HG03175 (cell line): ENCODE data around the gene MAST3.

Experiments
- ATAC-seq: cut with Tn5 transposase; IDR thresholded peaks from one replicate; pipeline ENCODE4 v1.9.1; 2021; ENCODE audit warnings: mild to moderate bottlenecking, moderate library complexity; ENCODE audit not compliant: unreplicated experiment

Gene MAST3

GRCh38 chr19:18174983-18175382 lies 77.4 kb downstream of the MAST3 start:
- no peak for ATAC-seq

- ATAC-seq = no peak
Observed at GRCh38 chr19:18176367-18177310, 79.1 kb downstream of the MAST3 start.

GRCh38 chr19:18179957-18180356 lies 82.4 kb downstream of the MAST3 start:
- no peak for ATAC-seq

GRCh38 chr19:18183529-18183928 lies 86.0 kb downstream of the MAST3 start:
- no peak for ATAC-seq

DNA sequence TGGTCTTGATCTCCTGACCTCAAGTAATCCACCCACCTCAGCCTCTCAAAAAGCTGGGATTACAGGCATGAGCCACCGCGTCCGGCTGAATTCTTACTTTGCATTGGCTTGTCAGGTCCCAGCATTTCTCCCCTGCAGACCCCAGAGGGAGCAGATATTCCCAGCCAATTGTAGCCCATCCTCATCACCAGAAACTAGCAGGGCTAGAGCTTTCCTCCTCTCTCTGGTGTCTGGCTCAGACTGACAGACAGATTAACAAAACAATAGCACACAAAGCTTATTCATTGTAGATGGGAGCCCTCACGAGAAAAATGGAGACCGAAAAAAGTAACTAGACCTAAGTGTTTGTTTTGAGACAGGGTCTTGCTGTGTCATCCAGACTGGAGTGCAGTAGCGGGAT lies 88.0 kb downstream of the MAST3 start:
- no peak for ATAC-seq

DNA sequence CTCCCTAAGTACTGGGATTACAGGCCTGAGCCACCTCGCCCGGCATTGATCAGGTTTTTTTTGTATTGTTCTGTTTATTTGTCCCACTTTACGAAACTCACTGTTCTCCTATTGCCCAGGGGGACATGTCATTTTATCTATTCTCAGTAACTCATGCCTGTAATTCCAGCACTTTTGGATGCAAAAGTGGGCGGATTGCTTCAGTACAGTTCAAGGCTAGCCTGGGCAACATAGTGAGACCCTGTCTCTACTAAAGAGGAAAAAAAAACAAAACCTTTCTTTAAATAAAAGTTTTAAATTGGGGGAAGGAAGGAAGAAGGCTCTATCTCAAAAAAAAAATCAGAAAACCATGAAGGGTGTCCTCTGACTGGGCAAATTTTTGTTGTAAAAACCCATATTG lies 92.7 kb downstream of the MAST3 start:
- ATAC-seq = no peak

DNA sequence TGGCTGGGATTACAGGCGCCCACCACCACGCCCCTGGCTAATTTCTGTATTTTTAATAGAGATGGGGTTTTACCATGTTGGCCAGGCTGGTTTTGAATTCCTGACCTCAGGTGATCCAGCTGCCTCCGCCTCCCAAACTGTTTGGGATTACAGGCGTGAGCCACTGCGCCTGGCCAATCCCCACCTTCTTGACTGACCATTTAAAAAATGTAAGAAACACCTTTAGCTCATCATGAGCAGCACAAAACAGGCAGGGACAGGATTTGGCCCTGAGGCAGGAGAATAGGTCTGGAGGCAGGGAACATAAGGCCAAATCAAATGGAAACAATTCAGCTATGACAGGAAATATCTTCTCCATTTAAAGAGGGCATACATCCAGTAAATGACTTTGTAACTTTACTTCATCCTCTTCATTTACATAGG lies 94.1 kb downstream of the MAST3 start:
- no peak for ATAC-seq

DNA sequence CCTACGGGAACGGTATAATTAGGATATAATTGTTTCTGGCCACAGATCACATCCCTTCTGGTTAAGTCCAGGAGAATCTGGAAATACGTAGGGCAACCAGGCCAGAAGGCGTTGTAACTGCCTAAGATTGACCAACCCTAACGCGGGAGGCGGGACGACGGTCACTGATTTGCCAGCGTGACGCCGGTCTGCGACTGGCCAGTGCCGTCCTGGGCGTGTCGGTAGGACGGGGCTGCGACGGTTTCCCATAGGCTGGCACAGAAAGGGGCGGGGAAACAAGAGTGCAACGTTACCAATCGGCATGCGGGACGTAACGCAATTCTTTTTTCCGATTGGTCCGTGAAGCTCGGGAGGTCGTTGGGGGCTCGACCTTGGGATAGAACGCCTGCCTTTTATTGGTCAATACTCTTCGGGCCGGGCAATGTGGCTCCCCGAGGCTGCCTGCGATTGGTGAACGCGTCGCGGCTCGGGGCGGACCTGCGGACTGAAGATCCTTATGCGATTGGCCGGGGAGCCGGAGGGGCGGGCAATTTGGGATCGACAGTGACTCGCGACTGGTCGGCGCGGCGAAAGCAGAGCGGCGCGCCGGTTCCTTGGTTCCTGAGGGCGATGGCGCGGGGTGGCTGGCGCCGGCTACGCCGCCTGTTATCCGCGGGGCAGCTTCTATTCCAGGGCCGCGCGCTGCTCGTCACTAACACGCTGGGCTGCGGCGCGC lies 95.3 kb downstream of the MAST3 start, which contains the start of gene MPV17L2:
TSS of gene MPV17L2 (plus strand) at position 546 of the 715 bp plus-strand sequence. CDS start at position 610, 64 bp downstream.
- peak; percentile 87 for ATAC-seq

- no peak for ATAC-seq
Observed at GRCh38 chr19:18193388-18194180, 96.0 kb downstream of the MAST3 start.

- ATAC-seq = no peak
Observed at GRCh38 chr19:18194181-18194530, 96.6 kb downstream of the MAST3 start.

DNA sequence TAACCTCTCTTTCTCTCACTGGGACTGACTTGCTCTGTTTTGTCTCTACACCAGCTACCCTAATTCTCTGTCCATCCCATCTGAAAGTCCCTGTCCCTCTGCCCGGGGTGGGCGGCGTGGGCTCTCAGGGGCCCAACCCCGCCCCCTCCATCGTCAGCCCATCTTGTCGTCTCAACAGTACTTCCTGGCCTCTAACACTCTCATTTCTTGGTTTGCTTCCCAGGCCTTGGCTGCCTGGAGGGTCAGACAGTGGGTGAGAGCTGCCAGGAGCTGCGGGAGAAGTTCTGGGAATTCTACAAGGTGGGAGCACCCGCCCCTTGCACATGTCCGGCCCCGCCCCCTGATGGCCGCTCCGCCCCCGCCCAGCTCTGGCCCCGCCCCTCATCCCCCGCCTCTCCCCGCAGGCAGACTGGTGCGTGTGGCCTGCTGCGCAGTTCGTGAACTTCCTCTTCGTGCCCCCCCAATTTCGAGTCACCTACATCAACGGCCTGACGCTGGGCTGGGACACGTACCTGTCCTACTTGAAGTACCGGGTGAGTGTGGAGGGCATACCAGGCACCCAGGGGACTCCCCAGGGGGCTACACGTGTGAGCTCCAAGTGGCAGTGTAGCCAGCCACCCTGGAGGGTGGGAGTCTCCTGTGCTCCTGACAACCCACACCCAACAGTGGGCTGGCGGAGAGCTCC lies 97.1 kb downstream of the MAST3 start:
- no peak for ATAC-seq

GRCh38 chr19:18196511-18196845 lies 98.9 kb downstream of the MAST3 start:
- ATAC-seq = no peak

- no peak for ATAC-seq
Observed at GRCh38 chr19:18197306-18197705, 99.7 kb downstream of the MAST3 start.

GRCh38 chr19:18197941-18198340 lies 100.4 kb downstream of the MAST3 start:
- no peak for ATAC-seq

DNA sequence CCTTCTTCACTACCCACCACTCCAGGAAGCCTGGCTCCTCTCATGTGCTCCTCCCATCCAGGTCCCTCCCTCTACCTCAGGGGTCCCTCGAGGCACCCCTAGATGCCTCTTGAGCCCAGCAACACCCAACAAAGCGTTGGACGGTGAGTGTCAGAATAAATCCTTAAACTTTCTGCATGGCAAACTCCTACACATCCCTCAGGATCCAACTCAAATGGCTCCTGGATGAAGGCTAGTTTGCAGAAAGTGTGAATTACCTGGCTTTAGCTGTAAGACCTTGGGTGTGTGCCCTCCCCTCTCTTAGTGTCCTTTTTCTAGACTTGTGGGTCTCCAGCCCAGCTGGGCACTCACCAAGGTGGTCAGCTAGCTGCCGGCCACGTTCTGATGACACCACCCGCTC lies 100.8 kb downstream of the MAST3 start:
- ATAC-seq = no peak
